AG08396 (cell line): ENCODE measurements around the gene GOLIM4.
"Not testable (repeated sequence)": the region's sequence is repeated elsewhere in the genome, so short reads cannot be mapped to it uniquely, and the experiment has no call there.

Experiments
- DNase-seq: peaks from one replicate; pipeline ENCODE4 v3.0.0; 2012; ENCODE audit warnings: low spot score, mixed read lengths

GOLIM4 gene

DNA sequence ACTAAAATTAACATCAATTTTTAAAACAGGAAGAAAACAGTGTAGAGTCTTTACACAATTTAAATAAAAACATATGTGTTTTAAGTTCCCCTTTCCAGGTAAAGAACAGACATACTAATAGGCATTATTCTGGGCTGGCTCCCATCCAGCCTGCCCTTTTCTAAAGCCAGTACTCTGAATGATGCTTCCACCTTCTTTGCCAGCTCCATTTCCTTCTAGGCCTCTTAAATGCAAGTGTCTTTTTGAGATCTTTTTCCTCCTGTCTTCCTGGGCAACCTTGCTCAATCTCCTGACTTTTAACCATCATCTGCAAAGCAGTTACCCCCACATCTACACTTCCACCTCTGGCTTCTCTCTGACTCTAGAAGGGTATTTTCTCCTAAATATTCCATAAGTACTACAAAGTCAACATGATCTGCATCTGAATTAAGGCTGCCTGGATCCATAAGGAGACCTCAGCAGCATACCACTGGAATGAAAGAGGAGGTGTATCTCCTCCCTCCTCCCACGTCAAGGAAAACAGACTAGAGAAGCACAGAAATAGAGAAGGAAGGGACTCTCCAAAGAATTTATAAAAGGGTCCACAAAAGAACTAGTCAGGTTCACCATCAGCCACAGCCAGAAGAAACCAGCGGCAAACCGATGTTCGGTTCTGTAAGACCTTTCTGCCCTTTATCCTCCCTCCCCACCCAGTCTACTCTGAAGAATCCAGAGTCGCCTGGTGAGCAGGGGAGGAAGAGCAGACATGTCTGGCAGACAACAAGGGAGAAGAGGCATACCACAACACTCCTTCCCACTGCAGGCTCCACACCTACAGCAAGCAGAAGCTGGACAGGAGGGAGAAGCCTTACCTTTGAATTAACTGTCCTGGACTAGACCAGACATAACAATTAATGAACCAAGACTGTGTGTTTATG is 47.1 kb downstream of the GOLIM4 start:
- DNase-seq: no peak

- DNase-seq: no peak
Measured at GRCh38 chr3:168047936-168048335, 47.8 kb downstream of the GOLIM4 start.

- peak; percentile 38 for DNase-seq
Measured at GRCh38 chr3:168047190-168047795, 48.4 kb downstream of the GOLIM4 start.

DNA sequence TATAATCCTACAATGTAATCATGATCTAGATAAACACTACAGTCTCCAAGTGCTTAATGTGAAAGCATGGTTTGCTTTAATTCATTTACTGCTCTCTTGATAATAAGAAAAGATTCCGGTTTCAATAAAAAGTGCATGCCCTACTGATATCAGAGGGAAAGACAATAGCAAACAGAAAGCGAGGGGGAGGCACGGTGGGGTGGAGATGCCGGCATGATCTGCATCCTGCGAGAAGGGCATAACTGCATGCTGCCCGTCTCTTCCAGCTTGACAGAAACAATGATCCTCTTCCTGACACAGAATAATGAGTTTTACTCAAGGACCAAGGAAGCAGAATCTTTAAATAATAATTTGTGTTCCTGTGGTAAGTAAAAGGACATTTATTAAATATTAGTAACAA is 51.7 kb downstream of the GOLIM4 start:
- DNase-seq: no peak

GRCh38 chr3:168040607-168041208 is 55.0 kb downstream of the GOLIM4 start:
- peak; percentile 43 for DNase-seq

- DNase-seq: no peak
Measured at GRCh38 chr3:168037020-168037419, 58.7 kb downstream of the GOLIM4 start.

DNA sequence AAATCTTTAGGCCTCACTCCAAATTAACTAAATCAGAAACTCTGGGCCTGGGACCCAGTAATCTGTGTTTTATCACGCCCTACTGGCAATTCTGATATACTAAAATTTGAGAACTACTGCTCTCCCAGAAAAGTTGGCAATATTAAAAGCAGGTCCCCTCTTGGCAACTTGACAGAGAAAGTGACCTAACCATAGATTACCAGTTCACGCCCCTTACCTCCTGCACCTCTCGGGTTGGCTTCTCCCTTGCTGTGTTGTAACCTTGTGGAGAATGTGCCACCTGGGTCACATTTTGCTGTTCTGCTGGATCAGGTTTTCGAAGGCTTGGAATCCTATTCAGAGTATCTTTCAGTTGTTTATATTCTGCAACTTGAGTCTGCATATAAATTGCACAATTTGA is 59.1 kb downstream of the GOLIM4 start:
- DNase-seq: no peak

GRCh38 chr3:168034152-168034928 is 61.4 kb downstream of the GOLIM4 start:
- peak; percentile 41 for DNase-seq

- DNase-seq: no peak
Measured at GRCh38 chr3:168030577-168030976, 65.1 kb downstream of the GOLIM4 start.

GRCh38 chr3:168029705-168030104 is 66.0 kb downstream of the GOLIM4 start:
- no peak for DNase-seq

DNA sequence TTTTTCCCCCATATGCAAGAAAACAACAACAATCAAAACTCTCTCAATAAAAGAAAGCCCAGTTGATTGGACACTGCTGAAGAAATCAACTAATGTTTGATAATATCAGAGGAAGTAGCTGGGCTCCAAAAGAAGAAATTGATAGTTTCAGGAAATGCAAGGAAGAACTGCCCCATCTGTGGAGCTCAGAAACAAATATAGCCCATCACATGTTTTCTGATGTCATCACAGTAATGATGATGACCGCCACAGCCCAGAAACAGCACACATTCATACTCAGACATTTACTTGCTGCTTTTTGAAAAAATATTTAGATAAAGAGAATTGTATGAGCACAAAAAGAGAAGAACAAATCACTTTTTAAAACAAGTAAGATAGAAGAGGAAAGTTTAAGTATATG is 67.6 kb downstream of the GOLIM4 start:
- no peak for DNase-seq

DNA sequence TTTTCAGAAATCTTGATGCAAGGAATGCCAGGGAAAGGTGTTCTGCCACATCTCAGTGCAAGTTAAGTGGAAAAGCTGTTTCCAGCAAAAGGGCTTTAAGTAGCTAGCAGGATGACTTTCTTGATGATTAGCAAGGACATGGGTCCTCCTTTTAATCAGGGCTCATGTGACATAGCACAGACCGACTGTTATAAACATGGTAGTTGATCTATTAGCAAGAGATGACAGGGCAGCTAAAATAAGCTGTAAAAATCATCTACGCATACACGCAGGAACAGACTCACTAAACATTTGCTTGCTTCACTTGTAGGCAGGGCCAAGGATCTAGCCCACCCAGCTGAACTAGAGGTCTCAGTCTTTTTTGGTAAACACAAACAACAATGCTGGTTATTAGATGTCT is 69.0 kb downstream of the GOLIM4 start:
- DNase-seq: no peak

- peak; percentile 12 for DNase-seq
Measured at GRCh38 chr3:168025076-168025475, 70.6 kb downstream of the GOLIM4 start.

DNA sequence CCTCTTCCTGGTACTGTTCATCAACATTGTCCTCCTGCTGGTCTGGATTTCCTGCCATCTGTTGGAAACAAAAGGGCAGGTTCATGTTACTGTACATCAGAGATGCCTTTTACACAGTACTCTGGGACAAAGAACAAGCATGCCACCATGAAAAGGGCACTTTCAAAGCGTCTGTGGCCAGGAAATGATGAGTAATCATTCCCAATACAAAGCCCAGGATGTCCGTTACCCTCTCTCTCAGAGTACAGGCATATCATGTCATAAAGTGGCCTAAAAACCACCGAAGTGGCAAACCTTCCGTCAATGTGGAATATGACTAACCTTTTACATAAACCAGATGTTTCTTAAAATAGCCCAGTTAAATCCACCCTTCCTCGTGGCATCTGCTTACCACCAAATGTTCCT is 71.2 kb downstream of the GOLIM4 start:
- peak; percentile 60 for DNase-seq

DNA sequence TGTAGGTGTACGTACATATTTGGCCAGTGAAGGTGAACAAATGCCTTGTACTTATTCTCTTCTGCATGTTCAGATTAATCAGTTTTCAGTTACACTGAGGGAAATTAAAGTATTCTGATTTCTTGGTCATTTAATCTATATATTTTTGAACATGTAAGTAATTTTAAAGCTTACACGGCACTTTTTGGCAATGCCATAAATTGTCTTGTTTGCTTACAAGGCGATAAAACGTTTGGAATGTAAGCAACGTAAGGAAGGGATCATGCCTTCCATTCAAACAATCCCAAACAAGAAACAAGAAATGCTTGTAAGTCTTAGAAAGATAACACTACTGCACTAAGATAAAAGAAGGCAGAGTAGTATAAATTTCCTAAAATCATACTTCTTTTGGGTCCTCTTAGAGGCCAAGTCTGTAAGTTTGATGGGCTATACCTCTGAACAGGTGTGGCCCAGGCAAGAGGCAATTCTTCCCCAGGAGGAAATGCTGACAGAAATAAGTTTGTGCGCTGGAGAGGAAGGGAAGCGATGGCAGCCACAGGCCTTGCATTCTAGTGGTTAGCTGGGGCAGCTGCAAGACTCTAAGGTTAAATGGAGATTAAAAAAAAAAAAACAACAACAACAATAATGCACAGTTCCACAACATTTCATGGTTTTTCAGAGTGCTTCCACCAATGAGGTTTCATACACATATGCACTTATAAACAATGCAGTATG is 73.8 kb downstream of the GOLIM4 start:
- DNase-seq: no peak

GRCh38 chr3:168011280-168011679 is 84.4 kb downstream of the GOLIM4 start:
- DNase-seq: not testable (repeated sequence)

- no peak for DNase-seq
Measured at GRCh38 chr3:168006584-168006983, 89.1 kb downstream of the GOLIM4 start.

GRCh38 chr3:168003911-168004310 is 91.8 kb downstream of the GOLIM4 start:
- no peak for DNase-seq

DNA sequence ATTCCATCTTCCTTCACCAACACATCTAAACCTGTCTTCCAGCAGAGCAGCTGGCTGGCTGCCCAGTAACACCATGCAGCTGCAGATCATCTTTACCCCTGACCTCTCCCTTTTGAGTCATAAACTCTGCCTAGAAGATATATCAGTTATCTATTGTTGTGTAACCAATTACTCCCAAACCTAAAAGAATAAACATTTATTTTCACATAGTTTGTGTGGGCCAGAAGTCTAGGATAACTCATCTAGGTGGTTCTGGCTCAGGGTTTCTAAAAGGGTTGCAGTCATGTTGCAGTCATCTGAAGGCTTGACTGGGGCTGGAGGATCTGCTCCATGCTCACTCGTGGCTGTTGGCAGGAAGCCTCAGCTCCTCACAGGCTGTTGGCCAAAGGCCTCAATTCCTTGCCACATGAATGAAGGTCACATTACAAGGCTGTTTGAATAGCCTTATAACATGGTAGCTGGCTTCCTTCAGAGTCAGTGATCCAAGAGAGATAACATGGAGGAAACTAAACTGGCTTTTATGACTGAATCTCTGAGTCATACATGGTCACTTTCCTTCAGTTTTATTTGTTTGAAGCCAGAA is 92.8 kb downstream of the GOLIM4 start:
- DNase-seq: no peak

DNA sequence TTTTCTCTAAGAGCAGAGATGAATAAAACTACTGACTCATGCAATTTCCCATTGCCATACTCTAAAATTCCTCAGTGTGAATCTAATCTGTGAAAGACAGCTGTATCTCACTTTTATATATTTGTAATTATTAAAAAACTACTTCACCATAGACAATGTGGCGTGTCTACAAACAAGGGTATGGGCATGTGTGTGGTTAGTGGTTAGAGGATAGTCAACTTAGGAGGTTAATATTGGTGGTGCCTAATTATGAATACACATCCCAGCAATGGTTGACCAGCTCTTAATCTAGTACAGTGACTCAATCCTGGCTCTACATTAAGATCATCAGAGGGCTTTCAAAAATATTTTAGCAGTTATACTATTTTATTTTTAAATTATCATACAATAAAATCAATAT is 94.5 kb downstream of the GOLIM4 start:
- no peak for DNase-seq

DNA sequence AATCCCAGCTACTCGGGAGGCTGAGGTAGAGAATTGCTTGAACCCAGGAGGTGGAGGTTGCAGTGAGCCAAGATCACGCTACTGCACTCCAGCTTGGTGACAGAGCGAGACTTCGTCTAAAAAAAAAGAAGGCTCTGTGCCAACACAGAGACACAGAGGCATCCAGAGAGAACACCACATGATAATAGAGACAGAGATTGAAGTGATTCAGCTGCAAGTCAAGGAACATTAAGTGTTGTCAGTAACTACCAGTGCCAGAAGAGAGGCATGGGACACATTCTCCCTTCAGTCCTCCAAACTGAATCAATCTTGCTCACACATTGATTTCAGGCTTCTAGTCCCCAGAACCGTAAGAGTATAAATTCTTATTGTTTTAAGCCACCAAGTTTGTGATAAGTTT is 97.5 kb downstream of the GOLIM4 start:
- no peak for DNase-seq
